H1 (cell line): ENCODE measurements around the gene KCNJ9. TPM values are rescaled to one million over a fixed set of nuclear protein-coding genes. Genes with fewer than 3 reads are reported as not detected.

Source experiments
- CTCF ChIA-PET: fragments of 300-600 bp; sonication (Branson Sonifier 250); formaldehyde crosslinking; loops from one replicate; lab custom pipeline; 2021; ENCODE audit not compliant: partially characterized antibody; lab: Charles Lee
- POLR2A ChIA-PET: fragments of 300-600 bp; sonication (Branson Sonifier 250); formaldehyde crosslinking; loops from one replicate; lab custom pipeline; 2021; ENCODE audit warnings: inconsistent platforms; ENCODE audit not compliant: partially characterized antibody; lab: Charles Lee
- DNase-seq, 2 experiments: peaks; one replicate each; pipeline versions ENCODE4 v3.0.0 to v3.0.0-alpha.2; 2010 to 2022; ENCODE audit warnings: low spot score in 2 of 2, low read depth in 1 of 2, mixed read lengths in 1 of 2
- FAIRE-seq: peaks from 2 replicates; lab custom pipeline; 2011; peaks lifted over from hg19 to GRCh38; lab: Jason Lieb, UNC
- H2AFZ ChIP-seq: 2 replicates; pipeline ENCODE4 v1.8.1; 2012; ENCODE audit warnings: low read length, inconsistent platforms
- H2AK5ac ChIP-seq: 2 replicates; pipeline ENCODE4 v1.6.1; 2013; ENCODE audit warnings: low read depth, low read length
- H2BK120ac ChIP-seq: replicated peaks from 2 replicates; pipeline ENCODE3; 2013; ENCODE audit warnings: low read depth, low read length, inconsistent platforms
- H2BK12ac ChIP-seq: 2 replicates; pipeline ENCODE4 v1.6.1; 2013; ENCODE audit warnings: low read depth, low read length
- H2BK15ac ChIP-seq: 2 replicates; pipeline ENCODE4 v1.6.1; 2013; ENCODE audit warnings: low read length
- H2BK20ac ChIP-seq: 2 replicates; pipeline ENCODE4 v1.6.1; 2013; ENCODE audit warnings: low read length
- H2BK5ac ChIP-seq: 2 replicates; pipeline ENCODE4 v1.6.1; 2013; ENCODE audit warnings: low read depth, low read length
- H3K14ac ChIP-seq: 2 replicates; pipeline ENCODE4 v1.6.1; 2013; ENCODE audit warnings: inconsistent platforms; ENCODE audit not compliant: insufficient read length
- H3K18ac ChIP-seq: 2 replicates; pipeline ENCODE4 v1.6.1; 2013; ENCODE audit warnings: low read length; ENCODE audit errors: extremely low read depth
- H3K23ac ChIP-seq: 2 replicates; pipeline ENCODE4 v1.6.1; 2013; ENCODE audit warnings: inconsistent platforms; ENCODE audit not compliant: insufficient read length
- H3K23me2 ChIP-seq: 2 replicates; pipeline ENCODE4 v1.6.1; 2013; ENCODE audit warnings: low read depth, low read length
- H3K27ac ChIP-seq: 2 replicates; pipeline ENCODE4 v1.6.1; 2011; ENCODE audit warnings: low read depth, low read length, inconsistent platforms
- H3K27me3 ChIP-seq, 4 experiments: replicated peaks in 1 of 4; 1 replicate in 1 of 4; 2 replicates in 3 of 4; pipeline versions ENCODE4 v1.6.1 to v1.8.1; 2011 to 2013; ENCODE audit warnings: low read length in 3 of 4, mild to moderate bottlenecking in 3 of 4, inconsistent platforms in 2 of 4, mixed read lengths in 2 of 4, moderate library complexity in 1 of 4; ENCODE audit not compliant: control insufficient read depth in 3 of 4, insufficient read depth in 3 of 4; ENCODE audit errors: extremely low read depth in 1 of 4
- H3K36me3 ChIP-seq, 4 experiments: 2 replicates each; pipeline versions ENCODE4 v1.6.1 to v1.8.1; 2011 to 2013; ENCODE audit warnings: mild to moderate bottlenecking in 4 of 4, low read length in 3 of 4, moderate library complexity in 2 of 4, control low read depth in 1 of 4, inconsistent platforms in 1 of 4; ENCODE audit not compliant: insufficient read depth in 4 of 4, control insufficient read depth in 2 of 4
- H3K4ac ChIP-seq: replicated peaks from 2 replicates; pipeline ENCODE3; 2013; ENCODE audit warnings: low read length, low read depth, mixed read lengths, inconsistent platforms; ENCODE audit not compliant: insufficient read length
- H3K4me1 ChIP-seq, 4 experiments: replicated peaks in 1 of 4; 1 replicate in 1 of 4; 2 replicates in 3 of 4; pipeline versions ENCODE4 v1.6.1 to v1.8.1; 2011 to 2013; ENCODE audit warnings: low read length in 3 of 4, inconsistent platforms in 2 of 4, mixed read lengths in 1 of 4; ENCODE audit not compliant: insufficient read depth in 4 of 4, control insufficient read depth in 3 of 4
- H3K4me2 ChIP-seq, 2 experiments: 2 replicates each; pipeline versions ENCODE4 v1.6.1 to v1.8.1; 2011 to 2013; ENCODE audit warnings: low read depth in 2 of 2, low read length in 2 of 2, control low read depth in 1 of 2, inconsistent platforms in 1 of 2, mild to moderate bottlenecking in 1 of 2; ENCODE audit not compliant: insufficient read depth in 1 of 2
- H3K4me3 ChIP-seq, 4 experiments: fragments of 200-600, 300-600 bp in 1 of 4; sonication (generic), shearing (Covaris generic), sonication (Bioruptor Twin) in 1 of 4; 2 replicates each; pipeline versions ENCODE4 v1.5.1 to v1.8.1; 2011 to 2016; ENCODE audit warnings: low read length in 4 of 4, low read depth in 3 of 4, control low read depth in 2 of 4, inconsistent platforms in 2 of 4, mild to moderate bottlenecking in 2 of 4, mixed read lengths in 1 of 4, moderate library complexity in 1 of 4; ENCODE audit not compliant: insufficient read depth in 2 of 4; ENCODE audit errors: extremely low read depth in 1 of 4
- H3K56ac ChIP-seq: replicated peaks from 2 replicates; pipeline ENCODE3; 2013; ENCODE audit warnings: low read depth, mild to moderate bottlenecking, mixed read lengths, low read length, inconsistent platforms; ENCODE audit not compliant: insufficient read length
- H3K79me1 ChIP-seq: 2 replicates; pipeline ENCODE4 v1.6.1; 2013; ENCODE audit warnings: low read depth, low read length, control low read depth
- H3K79me2 ChIP-seq, 2 experiments: 2 replicates each; pipeline versions ENCODE4 v1.6.1 to v1.8.1; 2012 to 2013; ENCODE audit warnings: low read length in 2 of 2, mild to moderate bottlenecking in 2 of 2, inconsistent platforms in 1 of 2; ENCODE audit not compliant: insufficient read depth in 2 of 2, control insufficient read depth in 1 of 2
- H3K9ac ChIP-seq, 4 experiments: replicated peaks in 1 of 4; 1 replicate in 1 of 4; 2 replicates in 3 of 4; pipeline versions ENCODE4 v1.6.1 to v1.8.1; 2011 to 2013; ENCODE audit warnings: low read depth in 3 of 4, low read length in 3 of 4, control low read depth in 2 of 4, mild to moderate bottlenecking in 2 of 4, moderate library complexity in 2 of 4, inconsistent platforms in 1 of 4; ENCODE audit errors: extremely low read depth in 1 of 4
- H3K9me3 ChIP-seq, 2 experiments: 2 replicates each; pipeline versions ENCODE4 v1.6.1 to v1.8.1; 2012 to 2013; ENCODE audit warnings: mild to moderate bottlenecking in 2 of 2, moderate library complexity in 2 of 2, control low read depth in 1 of 2, inconsistent platforms in 1 of 2, low read depth in 1 of 2, low read length in 1 of 2, mixed read lengths in 1 of 2; ENCODE audit not compliant: insufficient read depth in 2 of 2
- H4K20me1 ChIP-seq, 2 experiments: replicated peaks in 1 of 2; 2 replicates each; pipeline versions ENCODE3 to v1.8.1; 2011 to 2013; ENCODE audit warnings: inconsistent platforms in 2 of 2, low read length in 2 of 2, mild to moderate bottlenecking in 1 of 2; ENCODE audit not compliant: insufficient read depth in 2 of 2, control insufficient read depth in 1 of 2
- H4K5ac ChIP-seq: 2 replicates; pipeline ENCODE4 v1.6.1; 2013; ENCODE audit warnings: low read length, low read depth, mixed read lengths, inconsistent platforms; ENCODE audit not compliant: insufficient read length
- H4K8ac ChIP-seq: 2 replicates; pipeline ENCODE4 v1.8.0; 2013; ENCODE audit warnings: mild to moderate bottlenecking, moderate library complexity, low read length, inconsistent platforms; ENCODE audit not compliant: insufficient read depth; ENCODE audit errors: extremely low read depth
- H4K91ac ChIP-seq: replicated peaks from 2 replicates; pipeline ENCODE3; 2013; ENCODE audit warnings: low read length, mixed read lengths, inconsistent platforms; ENCODE audit not compliant: insufficient read length
- EGR1 ChIP-seq: IDR thresholded peaks from 2 replicates; pipeline ENCODE4 v1.6.1; 2011; ENCODE audit warnings: low read depth, low read length, borderline replicate concordance
- NANOG ChIP-seq: IDR thresholded peaks from 2 replicates; pipeline ENCODE4 v1.6.1; 2011; ENCODE audit warnings: low read length, low read depth, mild to moderate bottlenecking, inconsistent platforms; ENCODE audit not compliant: insufficient read depth, poor library complexity, severe bottlenecking
- PHF8 ChIP-seq: fragments of 200-600 bp; sonication (generic); conservative IDR thresholded peaks from 2 replicates; pipeline ENCODE4 v1.7.1; 2012; ENCODE audit warnings: low read depth, mild to moderate bottlenecking, inconsistent platforms, low read length, moderate library complexity
- WGBS, 2 experiments: shearing (Covaris generic) in 1 of 2; methylation state at CpG; one replicate each; pipeline versions ENCODE4 v1.1.6 to v1.1.7; 2013 to 2015; ENCODE audit warnings: low lambda C conversion rate in 2 of 2, mixed read lengths in 2 of 2, inconsistent platforms in 1 of 2, low coverage in 1 of 2, missing lambda C conversion rate in 1 of 2; ENCODE audit not compliant: insufficient replicate concordance in 2 of 2, insufficient coverage in 1 of 2, insufficient read length in 1 of 2; ENCODE audit errors: extremely low coverage in 1 of 2, missing lambda C conversion rate in 1 of 2; 5-methylcytosine and 5-hydroxymethylcytosine counted together
- polyA plus RNA-seq, 7 experiments: library from polyadenylated mRNA; depleted of rRNA in 3 of 7; stranded (reverse) in 5 of 7; unstranded in 2 of 7; fragments of >200 nt in 5 of 7; fragments of 200-250 nt in 2 of 7; gene quantifications; 1 replicate in 5 of 7; 2 replicates in 1 of 7; 4 replicates in 1 of 7; pipeline versions ENCODE4 v1.2.1 to v1.2.3, GENCODE V29; 2011 to 2013; ENCODE audit warnings: missing spikeins in 2 of 7, mixed read lengths in 2 of 7
- total RNA-seq: library from RNA; stranded (reverse); fragmentation: NEBNext Ultra II Directional; extraction: Animal tissue kit (Norgen Biotek cat#: 25700); gene quantifications from 2 replicates; pipeline ENCODE4 v1.2.1, GENCODE V29; 2021

The KCNJ9 gene
- total and polyA plus RNA-seq, 2 of the 8 experiments (the other 6 are each of a cell fraction or from before 2014, with no cell fraction given) = 0.02 to 0.13 TPM

DNA sequence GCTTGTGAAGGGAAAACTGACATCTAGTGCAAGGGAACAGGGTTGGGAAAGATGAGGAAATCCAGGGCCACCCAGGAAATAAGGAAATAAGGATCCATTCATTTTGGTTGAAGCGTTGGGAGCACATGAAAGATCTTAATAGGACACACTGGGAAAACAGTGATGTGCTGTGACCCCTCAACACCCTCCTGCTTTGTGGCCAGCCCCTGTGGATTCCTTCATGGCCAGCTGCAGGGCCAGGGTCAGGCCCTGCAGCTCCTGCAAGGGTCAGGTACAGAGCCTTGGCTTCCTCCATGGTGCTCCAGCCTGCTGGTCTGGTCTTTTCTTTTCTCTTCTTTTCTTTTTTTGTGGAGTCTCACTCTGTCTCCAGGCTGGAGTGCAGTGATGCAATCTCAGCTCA lies 30.7 kb upstream of the KCNJ9 start:
- Histone ChIP-seq H3K27ac (no peak overlapping the region), H2AFZ (no peak overlapping the region), H2AK5ac (no peak overlapping the region), H4K5ac (no peak overlapping the region), H4K20me1 (no peaks in the 10 kb centered on the region), H3K14ac (no peak overlapping the region), H3K4me2 (no peak overlapping the region), H3K4ac (no peak overlapping the region), H3K27me3 (peaks cover 0 to 3% (median 0%) of the 10 kb centered on the region in 4 experiments; a peak in 2 of 7 replicates), H2BK5ac (no peak overlapping the region), H3K18ac (no peak overlapping the region), H2BK15ac (no peak overlapping the region), H3K23me2 (no peaks in the 10 kb centered on the region), H2BK12ac (no peak overlapping the region), H3K4me3 (no peak overlapping the region), H3K56ac (no peak overlapping the region), H4K91ac (no peak overlapping the region), H3K9me3 (no peaks in the 10 kb centered on the region), H3K23ac (no peak overlapping the region), H3K79me1 (no peaks in the 10 kb centered on the region), H3K4me1 (peaks cover 10 to 24% (median 16%) of the 10 kb centered on the region in 4 experiments), H4K8ac (no peak overlapping the region), H2BK20ac (no peak overlapping the region), H2BK120ac (no peak overlapping the region), H3K79me2 (no peaks in the 10 kb centered on the region), H3K9ac (no peak overlapping the region)
- POLR2A ChIA-PET = interaction anchor here (1.8 kb wide), 1 partner anchor 29 kb away, joined by 4 read pairs; no protein-coding TSS in a partner anchor
- CTCF ChIA-PET = interaction anchor here (0.5 to 50.1 kb wide), 3 partner anchors 7 to 24 kb away, joined by 3 to 1874 read pairs (median 1874); partner anchors contain the start of genes IGSF8, KCNJ10 and KCNJ9
- no peak for DNase-seq
- no peak for FAIRE-seq
- 92% methylated on average over 1 of the region's 1 CpG; no CpG with 5 or more reads in 1 of the 2 experiments for WGBS, 2 experiments
- TF ChIP-seq EGR1 (no peak), PHF8 (no peak), NANOG (no peak)
- TF ChIP-seq, all 59 proteins: peak for 0
- no peaks in the 10 kb centered on the region for H3K36me3 ChIP-seq
